Activated T-helper 1 cell treated with anti-CD3 and anti-CD28 coated beads, Interleukin-12 subunit alpha, Interleukin-12 subunit beta, Interleukin-2, Interleukin-4 antibody, amounts not matched to agents 30 ng/mL and 10 ng/mL and 1 ng/mL, durations not matched to agents 14 hours and 24 hours and 36 hours (primary cell): ENCODE results near the gene HSPG2. TPM values are rescaled to one million over a fixed set of nuclear protein-coding genes. Genes with fewer than 3 reads are reported as not detected.
"Not testable (repeated sequence)": the region's sequence is repeated elsewhere in the genome, so short reads cannot be mapped to it uniquely, and the experiment has no call there.

ENCODE experiments used
- DNase-seq: peaks from one replicate; pipeline ENCODE4 v3.0.0; 2021; ENCODE audit warnings: low spot score
- H3K27ac Mint-ChIP-seq: one replicate; pipeline ENCODE4 v1.8.0; 2021; ENCODE audit warnings: mild to moderate bottlenecking, mixed read lengths
- H3K27me3 Mint-ChIP-seq: one replicate; pipeline ENCODE4 v1.8.0; 2022; ENCODE audit warnings: mild to moderate bottlenecking, moderate library complexity, mixed read lengths; ENCODE audit not compliant: insufficient read depth
- H3K36me3 Mint-ChIP-seq: one replicate; pipeline ENCODE4 v1.8.0; 2021; ENCODE audit warnings: low read depth, mixed read lengths
- H3K4me1 Mint-ChIP-seq: one replicate; pipeline ENCODE4 v1.8.0; 2021; ENCODE audit warnings: low read depth, mixed read lengths
- H3K4me3 Mint-ChIP-seq: one replicate; pipeline ENCODE4 v1.8.0; 2021; ENCODE audit warnings: mild to moderate bottlenecking, moderate library complexity, mixed read lengths
- H3K9me3 Mint-ChIP-seq: one replicate; pipeline ENCODE4 v1.8.0; 2021; ENCODE audit warnings: mixed read lengths
- intact Hi-C: fragments of 100-400 bp; cut with micrococcal nuclease; formaldehyde crosslinking; loops from one replicate; pipeline ENCODE4 v1.15.1; 2024
- total RNA-seq: library from RNA; stranded (reverse); gene quantifications from 2 replicates; pipeline ENCODE4 v1.2.3, GENCODE V29; 2022

HSPG2 gene
- total RNA-seq, 1 donor from 2014 or later: 2.4 TPM

- H3K27ac Mint-ChIP-seq: peak overlapping the region; percentile 100
- peaks cover 2% of the 10 kb centered on the region for H3K27me3 Mint-ChIP-seq
- H3K4me3 Mint-ChIP-seq: peak overlapping the region; percentile 91
- peaks cover 14% of the 10 kb centered on the region for H3K36me3 Mint-ChIP-seq
- H3K9me3 Mint-ChIP-seq: no peaks in the 10 kb centered on the region
- H3K4me1 Mint-ChIP-seq: peaks cover 28% of the 10 kb centered on the region
- peak; percentile 3 for DNase-seq
- intact Hi-C loops: loop anchor here (2.0 to 5.0 kb wide), 3 partner anchors 41 to 175 kb away; no protein-coding TSS in a partner anchor
Measured at GRCh38 chr1:21781815-21782348, 155.2 kb downstream of the HSPG2 start.

- Mint-ChIP-seq H3K4me1 (peaks cover 40% of the 10 kb centered on the region), H3K36me3 (peaks cover 19% of the 10 kb centered on the region), H3K4me3 (peak overlapping the region; percentile 82), H3K27ac (peak overlapping the region; percentile 96), H3K9me3 (no peaks in the 10 kb centered on the region), H3K27me3 (no peaks in the 10 kb centered on the region)
- intact Hi-C loops: loop anchor here (1.0 to 10.0 kb wide), 7 partner anchors 14 to 848 kb away; no protein-coding TSS in a partner anchor
- DNase-seq: peak; percentile 41
Measured at GRCh38 chr1:21779613-21780521, 157.2 kb downstream of the HSPG2 start.

- Mint-ChIP-seq H3K4me1 (peaks cover 39% of the 10 kb centered on the region), H3K36me3 (peaks cover 18% of the 10 kb centered on the region), H3K9me3 (no peaks in the 10 kb centered on the region), H3K27ac (peak overlapping the region; percentile 73), H3K4me3 (peak overlapping the region; percentile 45), H3K27me3 (no peaks in the 10 kb centered on the region)
- no peak for DNase-seq
- intact Hi-C loops: loop anchor here (2.0 to 10.0 kb wide), 3 partner anchors 120 to 846 kb away; no protein-coding TSS in a partner anchor
Measured at GRCh38 chr1:21778405-21778727, 158.7 kb downstream of the HSPG2 start.

- not testable (repeated sequence) for H3K27me3 Mint-ChIP-seq
- intact Hi-C loops: loop anchor here (5.0 to 10.0 kb wide), 2 partner anchors 452 to 845 kb away; no protein-coding TSS in a partner anchor
Measured at GRCh38 chr1:21776925-21777324, 160.2 kb downstream of the HSPG2 start.

GRCh38 chr1:21775985-21776562, 161.0 kb downstream of the HSPG2 start:
- Mint-ChIP-seq H3K4me1 (peaks cover 38% of the 10 kb centered on the region), H3K27me3 (no peaks in the 10 kb centered on the region), H3K4me3 (no peak overlapping the region), H3K27ac (peak overlapping the region; percentile 67), H3K36me3 (peaks cover 19% of the 10 kb centered on the region), H3K9me3 (no peaks in the 10 kb centered on the region)
- intact Hi-C loops: loop anchor here (5.0 to 10.0 kb wide), 2 partner anchors 451 to 844 kb away; no protein-coding TSS in a partner anchor
- no peak for DNase-seq

More at GRCh38 chr1:21776925-21777324, 160.2 kb downstream of the HSPG2 start:
- Mint-ChIP-seq H3K27ac (peak overlapping the region; percentile 1), H3K4me1 (peaks cover 38% of the 10 kb centered on the region), H3K36me3 (peaks cover 19% of the 10 kb centered on the region)
- not testable (repeated sequence) for H3K4me3 Mint-ChIP-seq, H3K9me3 Mint-ChIP-seq, DNase-seq

- no peak for DNase-seq
- peaks cover 37% of the 10 kb centered on the region for H3K4me1 Mint-ChIP-seq
- no peaks in the 10 kb centered on the region for H3K9me3 Mint-ChIP-seq
- H3K4me3 Mint-ChIP-seq: no peak overlapping the region
- H3K36me3 Mint-ChIP-seq: peaks cover 19% of the 10 kb centered on the region
- H3K27me3 Mint-ChIP-seq: no peaks in the 10 kb centered on the region
- peak overlapping the region; percentile 67 for H3K27ac Mint-ChIP-seq
- intact Hi-C loops: loop anchor here (5.0 to 10.0 kb wide), 2 partner anchors 451 to 843 kb away; no protein-coding TSS in a partner anchor
Measured at GRCh38 chr1:21775550-21775914, 161.6 kb downstream of the HSPG2 start.

GRCh38 chr1:21774835-21775549, 162.1 kb downstream of the HSPG2 start:
- no peak for DNase-seq
- no peaks in the 10 kb centered on the region for H3K27me3 Mint-ChIP-seq
- peaks cover 20% of the 10 kb centered on the region for H3K36me3 Mint-ChIP-seq
- peak overlapping the region; percentile 67 for H3K27ac Mint-ChIP-seq
- H3K9me3 Mint-ChIP-seq: no peaks in the 10 kb centered on the region
- intact Hi-C loops: loop anchor here (5.0 to 10.0 kb wide), 2 partner anchors 450 to 843 kb away; no protein-coding TSS in a partner anchor
- peaks cover 37% of the 10 kb centered on the region for H3K4me1 Mint-ChIP-seq
- H3K4me3 Mint-ChIP-seq: no peak overlapping the region

- H3K27ac Mint-ChIP-seq: peak overlapping the region; percentile 5
- peaks cover 22% of the 10 kb centered on the region for H3K36me3 Mint-ChIP-seq
- no peaks in the 10 kb centered on the region for H3K9me3 Mint-ChIP-seq
- no peaks in the 10 kb centered on the region for H3K27me3 Mint-ChIP-seq
- peaks cover 39% of the 10 kb centered on the region for H3K4me1 Mint-ChIP-seq
- no peak for DNase-seq
- intact Hi-C loops: loop anchor here (10.0 kb wide), 1 partner anchor 449 kb away; no protein-coding TSS in a partner anchor
- H3K4me3 Mint-ChIP-seq: no peak overlapping the region
Measured at GRCh38 chr1:21773585-21773984, 163.5 kb downstream of the HSPG2 start.

Other genes with a start within 250 kb of the HSPG2 start
- gene USP48, start 154.2 kb downstream of the HSPG2 start, total RNA-seq: 88.7 and 97.1 TPM in 2 replicates
- not detected in 2 replicates for gene LDLRAD2, start 125.0 kb downstream of the HSPG2 start, total RNA-seq
- gene CELA3B, start 39.7 kb upstream of the HSPG2 start, total RNA-seq: not detected in 2 replicates
- gene CELA3A, start 64.3 kb upstream of the HSPG2 start, total RNA-seq: not detected in 2 replicates
- gene CDC42, start 115.4 kb upstream of the HSPG2 start, total RNA-seq: 293 and 318 TPM in 2 replicates
- gene WNT4, start 205.8 kb upstream of the HSPG2 start, total RNA-seq: not detected in 2 replicates